Osteoblast (primary cell): Measurements from ENCODE around the gene ITGB2. TPM values are rescaled to one million over a fixed set of nuclear protein-coding genes. Genes with fewer than 3 reads are reported as not detected.

Experiments
- DNase-seq: peaks from one replicate; pipeline ENCODE4 v3.0.0; 2011; ENCODE audit warnings: low spot score, mixed read lengths; ENCODE audit not compliant: insufficient read length; ENCODE audit errors: missing footprints
- H2AFZ ChIP-seq: 2 replicates; pipeline ENCODE4 v1.6.0; 2011; ENCODE audit warnings: mild to moderate bottlenecking, low read length
- H3K27ac ChIP-seq: 2 replicates; pipeline ENCODE4 v1.5.1; 2011; ENCODE audit warnings: mild to moderate bottlenecking, low read depth, low read length, moderate library complexity
- H3K27me3 ChIP-seq: 2 replicates; pipeline ENCODE4 v1.6.0; 2012; ENCODE audit warnings: mild to moderate bottlenecking, control low read depth, inconsistent platforms, low read length, moderate library complexity; ENCODE audit not compliant: insufficient read depth
- H3K36me3 ChIP-seq: 2 replicates; pipeline ENCODE4 v1.5.1; 2011; ENCODE audit warnings: mild to moderate bottlenecking, low read length, control low read depth, moderate library complexity; ENCODE audit not compliant: insufficient read depth
- H3K4me1 ChIP-seq: 2 replicates; pipeline ENCODE4 v1.5.1; 2011; ENCODE audit warnings: mild to moderate bottlenecking, low read length, control low read depth, moderate library complexity; ENCODE audit not compliant: insufficient read depth
- H3K4me2 ChIP-seq: 2 replicates; pipeline ENCODE4 v1.6.0; 2011; ENCODE audit warnings: mild to moderate bottlenecking, low read length; ENCODE audit not compliant: insufficient read depth
- H3K4me3 ChIP-seq: fragments of 200-600 bp; sonication (generic); 3 replicates; pipeline ENCODE4 v1.5.1; 2012; ENCODE audit warnings: mild to moderate bottlenecking, low read length, inconsistent platforms; ENCODE audit not compliant: insufficient read depth
- H3K79me2 ChIP-seq: 2 replicates; pipeline ENCODE4 v1.6.0; 2012; ENCODE audit warnings: mild to moderate bottlenecking, low read length, control low read depth, inconsistent platforms; ENCODE audit not compliant: insufficient read depth
- H3K9me3 ChIP-seq: 2 replicates; pipeline ENCODE4 v1.5.1; 2011; ENCODE audit warnings: low read depth, low read length, control low read depth
- H4K20me1 ChIP-seq: 2 replicates; pipeline ENCODE4 v1.6.0; 2012; ENCODE audit warnings: mild to moderate bottlenecking, low read length, control low read depth; ENCODE audit not compliant: insufficient read depth
- total RNA-seq: library from RNA; depleted of rRNA; stranded (reverse); fragments of >200 nt; gene quantifications from 2 replicates; pipeline ENCODE4 v1.2.3, GENCODE V29; 2012
- TF ChIP-seq, protein P1 (sequence below): IDR thresholded peaks from 2 replicates; pipeline ENCODE4 v1.5.1; 2011; ENCODE audit warnings: mild to moderate bottlenecking, low read depth, low read length, moderate library complexity; ENCODE audit errors: extremely low read depth

Gene ITGB2
- total RNA-seq, 1 donor = 15.2 TPM

GRCh38 chr21:44951186-44951915, 30.7 kb upstream of the ITGB2 start:
- Histone ChIP-seq H3K4me1 (no peaks in the 10 kb centered on the region), H3K36me3 (peaks cover 6% of the 10 kb centered on the region), H3K4me3 (no peak overlapping the region), H3K27me3 (no peaks in the 10 kb centered on the region), H4K20me1 (peaks cover 56% of the 10 kb centered on the region), H3K27ac (no peak overlapping the region), H3K9me3 (no peaks in the 10 kb centered on the region), H2AFZ (no peak overlapping the region), H3K4me2 (no peak overlapping the region), H3K79me2 (peaks cover 77% of the 10 kb centered on the region)
- TF ChIP-seq, protein P1, sequence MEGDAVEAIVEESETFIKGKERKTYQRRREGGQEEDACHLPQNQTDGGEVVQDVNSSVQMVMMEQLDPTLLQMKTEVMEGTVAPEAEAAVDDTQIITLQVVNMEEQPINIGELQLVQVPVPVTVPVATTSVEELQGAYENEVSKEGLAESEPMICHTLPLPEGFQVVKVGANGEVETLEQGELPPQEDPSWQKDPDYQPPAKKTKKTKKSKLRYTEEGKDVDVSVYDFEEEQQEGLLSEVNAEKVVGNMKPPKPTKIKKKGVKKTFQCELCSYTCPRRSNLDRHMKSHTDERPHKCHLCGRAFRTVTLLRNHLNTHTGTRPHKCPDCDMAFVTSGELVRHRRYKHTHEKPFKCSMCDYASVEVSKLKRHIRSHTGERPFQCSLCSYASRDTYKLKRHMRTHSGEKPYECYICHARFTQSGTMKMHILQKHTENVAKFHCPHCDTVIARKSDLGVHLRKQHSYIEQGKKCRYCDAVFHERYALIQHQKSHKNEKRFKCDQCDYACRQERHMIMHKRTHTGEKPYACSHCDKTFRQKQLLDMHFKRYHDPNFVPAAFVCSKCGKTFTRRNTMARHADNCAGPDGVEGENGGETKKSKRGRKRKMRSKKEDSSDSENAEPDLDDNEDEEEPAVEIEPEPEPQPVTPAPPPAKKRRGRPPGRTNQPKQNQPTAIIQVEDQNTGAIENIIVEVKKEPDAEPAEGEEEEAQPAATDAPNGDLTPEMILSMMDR = no peak
- no peak for DNase-seq

DNA sequence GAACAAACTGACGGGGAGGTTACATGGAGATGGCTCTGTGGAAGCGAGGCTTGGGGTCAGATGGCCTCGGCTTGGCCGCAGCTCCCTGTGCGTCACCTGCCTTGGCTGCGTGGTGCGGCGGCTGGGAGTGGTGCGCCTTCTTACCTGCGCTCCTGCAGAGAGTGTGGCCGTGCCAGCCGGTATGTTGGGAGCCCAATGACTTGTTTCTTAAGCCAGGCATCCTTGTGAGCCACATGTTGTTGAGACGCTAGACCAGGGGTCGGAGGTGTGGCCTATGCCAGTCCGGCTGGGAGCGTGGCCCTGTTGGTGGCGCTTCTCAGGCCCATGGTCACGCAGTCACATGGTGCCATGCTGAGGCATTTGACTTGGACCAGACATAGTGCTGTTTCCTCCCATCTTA, 29.7 kb upstream of the ITGB2 start:
- Histone ChIP-seq H3K9me3 (no peaks in the 10 kb centered on the region), H3K4me3 (no peak overlapping the region), H2AFZ (no peak overlapping the region), H4K20me1 (peaks cover 52% of the 10 kb centered on the region), H3K4me1 (no peaks in the 10 kb centered on the region), H3K4me2 (no peak overlapping the region), H3K36me3 (peaks cover 7% of the 10 kb centered on the region), H3K27me3 (no peaks in the 10 kb centered on the region), H3K79me2 (peaks cover 76% of the 10 kb centered on the region), H3K27ac (no peak overlapping the region)
- TF ChIP-seq, protein P1 = no peak
- DNase-seq = no peak

- H3K27me3 ChIP-seq = no peaks in the 10 kb centered on the region
- no peaks in the 10 kb centered on the region for H3K9me3 ChIP-seq
- no peaks in the 10 kb centered on the region for H3K4me1 ChIP-seq
- peaks cover 12% of the 10 kb centered on the region for H3K36me3 ChIP-seq
- peak; percentile 98 for DNase-seq
- TF ChIP-seq, protein P1 = peak; percentile 84
- H3K4me3 ChIP-seq = no peak overlapping the region
- H4K20me1 ChIP-seq = peaks cover 55% of the 10 kb centered on the region
- H3K79me2 ChIP-seq = peaks cover 81% of the 10 kb centered on the region
- H3K4me2 ChIP-seq = no peak overlapping the region
- H2AFZ ChIP-seq = no peak overlapping the region
- no peak overlapping the region for H3K27ac ChIP-seq
Measured at GRCh38 chr21:44949779-44950198, 29.1 kb upstream of the ITGB2 start.

- no peaks in the 10 kb centered on the region for H3K9me3 ChIP-seq
- H3K4me2 ChIP-seq = no peak overlapping the region
- no peaks in the 10 kb centered on the region for H3K27me3 ChIP-seq
- H3K79me2 ChIP-seq = peaks cover 83% of the 10 kb centered on the region
- no peak for DNase-seq
- H2AFZ ChIP-seq = no peak overlapping the region
- no peaks in the 10 kb centered on the region for H3K4me1 ChIP-seq
- H4K20me1 ChIP-seq = peaks cover 56% of the 10 kb centered on the region
- H3K4me3 ChIP-seq = no peak overlapping the region
- H3K27ac ChIP-seq = no peak overlapping the region
- TF ChIP-seq, protein P1 = no peak
- peaks cover 16% of the 10 kb centered on the region for H3K36me3 ChIP-seq
Measured at GRCh38 chr21:44949161-44949778, 28.6 kb upstream of the ITGB2 start.
